AG20443 (cell line): ENCODE results near the gene INHBB.

Experiments used
- DNase-seq: peaks from one replicate; pipeline ENCODE4 v3.0.0; 2012; ENCODE audit warnings: low spot score, mixed read lengths

The INHBB gene

GRCh38 chr2:120398051-120398995, 52.4 kb downstream of the INHBB start:
- DNase-seq: peak; percentile 60

DNA sequence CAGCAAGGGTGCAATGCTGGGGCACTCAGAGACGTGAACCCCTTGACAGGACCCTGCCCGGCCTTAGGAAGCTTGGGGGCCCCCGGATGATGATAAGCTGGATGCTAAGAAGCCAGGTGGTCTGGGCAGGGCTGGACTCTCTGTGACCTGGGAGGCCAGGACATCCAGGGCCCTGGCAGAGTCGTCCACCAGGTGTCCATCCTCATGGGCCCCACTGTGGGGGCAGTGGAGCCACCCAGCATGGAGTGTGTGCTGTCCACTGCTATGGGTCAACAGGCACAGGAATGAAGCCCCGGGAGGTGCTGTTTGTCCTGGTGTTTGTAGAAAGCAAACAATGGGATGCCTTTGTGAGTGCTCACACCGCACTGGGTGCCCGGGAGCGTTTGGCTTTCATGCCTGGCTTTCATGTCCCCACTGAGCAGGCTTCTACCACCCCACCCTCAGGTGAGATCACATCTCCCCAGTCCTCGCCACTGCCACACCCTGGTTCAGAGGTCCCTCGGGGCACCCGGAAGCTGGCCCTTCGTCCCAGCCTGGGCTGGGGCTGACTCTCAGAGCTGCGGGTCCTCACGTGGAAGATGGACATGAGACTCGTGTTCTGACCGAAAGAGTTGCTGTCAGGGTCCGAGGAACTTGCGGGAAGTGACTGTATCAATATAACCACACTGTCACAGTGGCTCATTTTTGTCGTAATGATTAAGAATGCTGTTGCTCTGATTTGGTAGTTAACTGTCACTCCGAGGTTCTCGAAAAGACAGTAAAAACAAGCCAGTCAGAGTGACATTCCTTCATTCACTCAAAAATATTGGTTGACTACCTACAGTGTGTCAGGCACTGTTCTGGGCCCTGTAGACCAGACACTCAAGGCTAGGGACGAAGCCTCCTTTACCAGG, 53.3 kb downstream of the INHBB start:
- DNase-seq: no peak

GRCh38 chr2:120399889-120400240, 53.9 kb downstream of the INHBB start:
- no peak for DNase-seq

DNA sequence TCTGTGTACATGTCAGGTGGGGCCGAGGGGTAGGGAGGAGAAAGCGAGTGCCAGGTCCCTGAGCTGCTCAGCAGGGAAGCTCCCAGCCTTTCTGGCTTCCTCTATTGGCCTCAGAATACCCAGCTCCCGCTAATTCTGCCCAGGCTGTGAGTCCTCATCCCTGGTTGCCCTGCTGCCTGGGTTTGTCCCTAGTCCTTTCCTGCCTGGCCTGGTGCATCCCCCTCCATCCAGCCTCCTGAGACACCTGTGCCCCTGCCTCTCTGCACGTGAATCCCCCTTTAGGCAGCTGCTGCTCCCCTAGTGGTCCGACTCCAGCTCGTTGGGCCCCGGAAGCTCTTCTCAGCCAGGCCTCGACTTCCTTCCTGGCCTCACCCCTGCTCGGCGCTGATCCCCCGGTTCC, 54.6 kb downstream of the INHBB start:
- DNase-seq: no peak
